HG02759 (cell line): ENCODE measurements around the gene BFAR.
"Not testable (repeated sequence)": the region's sequence is repeated elsewhere in the genome, so short reads cannot be mapped to it uniquely, and the experiment has no call there.

Experiments
- ATAC-seq: cut with Tn5 transposase; IDR thresholded peaks from one replicate; pipeline ENCODE4 v1.9.1; 2021; ENCODE audit warnings: mild to moderate bottlenecking, moderate library complexity; ENCODE audit not compliant: unreplicated experiment

Gene BFAR

GRCh38 chr16:14632693-14633569 lies at the start of gene BFAR:
Gene BFAR (plus strand): TSS chr16:14632951. CDS start chr16:14644347, 11,396 bp downstream.
- ATAC-seq = peak; percentile 79

- no peak for ATAC-seq
Observed at GRCh38 chr16:14585287-14585686, 47.5 kb upstream of the BFAR start.

- no peak for ATAC-seq
Observed at GRCh38 chr16:14586637-14587305, 46.0 kb upstream of the BFAR start.

GRCh38 chr16:14600164-14600563 lies 32.6 kb upstream of the BFAR start:
- ATAC-seq = no peak

- no peak for ATAC-seq
Observed at GRCh38 chr16:14602443-14602963, 30.2 kb upstream of the BFAR start.

GRCh38 chr16:14606102-14606501 lies 26.6 kb upstream of the BFAR start:
- peak; percentile 68 for ATAC-seq

GRCh38 chr16:14608111-14608566 lies 24.6 kb upstream of the BFAR start:
- ATAC-seq = peak; percentile 57

- ATAC-seq = no peak
Observed at GRCh38 chr16:14608604-14609003, 24.1 kb upstream of the BFAR start.

GRCh38 chr16:14609716-14610115 lies 23.0 kb upstream of the BFAR start:
- no peak for ATAC-seq

- ATAC-seq = no peak
Observed at GRCh38 chr16:14611660-14612059, 21.1 kb upstream of the BFAR start.

- ATAC-seq = no peak
Observed at GRCh38 chr16:14613991-14614390, 18.8 kb upstream of the BFAR start.

- no peak for ATAC-seq
Observed at GRCh38 chr16:14616280-14616679, 16.5 kb upstream of the BFAR start.

GRCh38 chr16:14618566-14618965 lies 14.2 kb upstream of the BFAR start:
- no peak for ATAC-seq

- ATAC-seq = no peak
Observed at GRCh38 chr16:14627078-14627477, 5.7 kb upstream of the BFAR start.

- ATAC-seq = no peak
Observed at GRCh38 chr16:14628806-14629611, 3.7 kb upstream of the BFAR start.

GRCh38 chr16:14629612-14629918 lies 3.2 kb upstream of the BFAR start:
- no peak for ATAC-seq

GRCh38 chr16:14629919-14630619 lies 2.7 kb upstream of the BFAR start, which contains the start of gene PARN:
Gene PARN (minus strand): TSS chr16:14630260. CDS start chr16:14630125, 135 bp downstream.
- ATAC-seq = peak; percentile 63

GRCh38 chr16:14630620-14631330 lies 2.0 kb upstream of the BFAR start:
- ATAC-seq = not testable (repeated sequence)

GRCh38 chr16:14634389-14634725 lies 1.6 kb downstream of the BFAR start:
- no peak for ATAC-seq
